NCI-H1417 (cell line): Measurements from ENCODE around the gene DMD.

ENCODE experiments used
- DNase-seq, 3 experiments: peaks; one replicate each; lab custom pipeline; 2025; lab: John Stamatoyannopoulos, UW

Gene DMD

GRCh38 chrX:32489125-32489524 is 722.2 kb downstream of the DMD start:
- DNase-seq, result no peak

GRCh38 chrX:32483534-32484136 is 727.7 kb downstream of the DMD start:
- peak in 1 of 3 experiments; percentile 54 for DNase-seq

- no peak for DNase-seq
Observed at GRCh38 chrX:32480019-32480418, 731.3 kb downstream of the DMD start.

GRCh38 chrX:32472364-32472763 is 739.0 kb downstream of the DMD start:
- no peak for DNase-seq

- DNase-seq, result no peak
Observed at GRCh38 chrX:32455704-32456103, 755.6 kb downstream of the DMD start.

- DNase-seq, result no peak
Observed at GRCh38 chrX:32451954-32452695, 759.2 kb downstream of the DMD start.

- no peak for DNase-seq
Observed at GRCh38 chrX:32448945-32449344, 762.4 kb downstream of the DMD start.

GRCh38 chrX:32448320-32448719 is 763.0 kb downstream of the DMD start:
- DNase-seq, result no peak

- no peak for DNase-seq
Observed at GRCh38 chrX:32447640-32448039, 763.7 kb downstream of the DMD start.

- DNase-seq, result no peak
Observed at GRCh38 chrX:32443841-32444240, 767.5 kb downstream of the DMD start.

- DNase-seq, result no peak
Observed at GRCh38 chrX:32421266-32421665, 790.1 kb downstream of the DMD start.

GRCh38 chrX:32408389-32408788 is 803.0 kb downstream of the DMD start:
- peak in 1 of 3 experiments; percentile 47 for DNase-seq

GRCh38 chrX:32397562-32398216 is 813.7 kb downstream of the DMD start:
- DNase-seq, result no peak

GRCh38 chrX:32395878-32396277 is 815.5 kb downstream of the DMD start:
- DNase-seq, result no peak

- DNase-seq, result no peak
Observed at GRCh38 chrX:32392655-32393054, 818.7 kb downstream of the DMD start.

- no peak for DNase-seq
Observed at GRCh38 chrX:32370456-32371205, 840.7 kb downstream of the DMD start.

- DNase-seq, result no peak
Observed at GRCh38 chrX:32293962-32294700, 917.2 kb downstream of the DMD start.

- DNase-seq, result no peak
Observed at GRCh38 chrX:32289356-32289755, 922.0 kb downstream of the DMD start.

- DNase-seq, result no peak
Observed at GRCh38 chrX:32281853-32282252, 929.5 kb downstream of the DMD start.

GRCh38 chrX:32280921-32281320 is 930.4 kb downstream of the DMD start:
- no peak for DNase-seq

- DNase-seq, result no peak
Observed at GRCh38 chrX:32280489-32280888, 930.9 kb downstream of the DMD start.

GRCh38 chrX:32276153-32276552 is 935.2 kb downstream of the DMD start:
- DNase-seq, result no peak
